Measurements from ENCODE around the gene CALHM1.
"Not testable (repeated sequence)": the region's sequence is repeated elsewhere in the genome, so short reads cannot be mapped to it uniquely, and the experiment has no call there.

The CALHM1 gene

DNA sequence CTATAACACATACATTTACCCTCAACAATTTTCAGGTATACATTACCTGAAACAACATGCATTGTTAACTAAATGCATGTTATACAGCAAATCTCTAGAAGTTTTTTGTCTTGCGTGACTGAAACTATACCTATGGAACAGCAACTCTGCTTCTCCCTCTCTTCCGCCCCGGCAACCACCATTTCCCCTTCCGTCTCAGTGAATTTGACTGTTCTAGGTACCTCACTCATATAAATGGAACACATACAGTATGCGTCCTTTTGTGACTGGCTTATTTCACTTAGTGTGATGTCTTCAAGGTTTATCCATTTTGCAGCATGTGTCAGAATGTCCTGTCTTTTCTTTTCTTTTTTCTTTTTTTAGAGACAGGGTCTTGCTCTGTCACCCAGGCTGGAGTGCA is 29.1 kb downstream of the CALHM1 start:
- TF ChIP-seq, protein P1, sequence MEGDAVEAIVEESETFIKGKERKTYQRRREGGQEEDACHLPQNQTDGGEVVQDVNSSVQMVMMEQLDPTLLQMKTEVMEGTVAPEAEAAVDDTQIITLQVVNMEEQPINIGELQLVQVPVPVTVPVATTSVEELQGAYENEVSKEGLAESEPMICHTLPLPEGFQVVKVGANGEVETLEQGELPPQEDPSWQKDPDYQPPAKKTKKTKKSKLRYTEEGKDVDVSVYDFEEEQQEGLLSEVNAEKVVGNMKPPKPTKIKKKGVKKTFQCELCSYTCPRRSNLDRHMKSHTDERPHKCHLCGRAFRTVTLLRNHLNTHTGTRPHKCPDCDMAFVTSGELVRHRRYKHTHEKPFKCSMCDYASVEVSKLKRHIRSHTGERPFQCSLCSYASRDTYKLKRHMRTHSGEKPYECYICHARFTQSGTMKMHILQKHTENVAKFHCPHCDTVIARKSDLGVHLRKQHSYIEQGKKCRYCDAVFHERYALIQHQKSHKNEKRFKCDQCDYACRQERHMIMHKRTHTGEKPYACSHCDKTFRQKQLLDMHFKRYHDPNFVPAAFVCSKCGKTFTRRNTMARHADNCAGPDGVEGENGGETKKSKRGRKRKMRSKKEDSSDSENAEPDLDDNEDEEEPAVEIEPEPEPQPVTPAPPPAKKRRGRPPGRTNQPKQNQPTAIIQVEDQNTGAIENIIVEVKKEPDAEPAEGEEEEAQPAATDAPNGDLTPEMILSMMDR (IDR thresholded peaks at IDR 0.05; ENCODE audit: low read depth, low read length, missing control alignments) = no peak
- DNase-seq (ENCODE audit: low read depth) = no peak
- H3K4me3 ChIP-seq (ENCODE audit: low read depth, low read length) = no peak overlapping the region

DNA sequence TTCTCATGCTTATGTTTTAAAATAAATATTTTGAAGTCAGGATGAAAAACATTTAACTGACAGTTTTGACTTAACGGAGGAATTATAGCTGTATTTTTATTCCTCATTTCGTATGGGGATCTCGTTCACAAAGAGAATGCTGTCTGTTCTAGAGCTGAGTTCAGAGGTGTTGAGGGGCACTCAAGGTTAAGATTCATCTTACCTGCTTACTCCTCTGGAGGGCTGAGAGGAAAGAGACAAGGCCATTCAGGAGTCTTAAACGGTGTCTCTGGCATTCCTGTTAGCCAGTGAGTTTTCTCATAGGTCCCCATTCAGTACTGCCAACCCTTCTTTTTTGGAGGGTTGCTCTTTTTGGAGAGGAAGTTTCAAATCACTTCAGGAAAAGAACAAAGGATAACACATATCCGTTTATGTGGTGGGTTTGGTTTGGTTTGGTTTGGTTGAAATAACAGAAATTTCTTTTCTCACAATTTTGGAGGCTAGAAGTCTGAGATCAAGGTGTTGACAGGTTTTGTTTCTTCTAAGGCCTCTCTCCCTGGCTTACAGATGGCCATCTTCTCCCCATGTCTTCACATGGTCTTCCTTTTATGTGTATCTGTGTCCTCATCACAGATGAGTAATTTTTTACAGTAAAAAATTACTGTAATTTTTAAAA is 29.6 kb downstream of the CALHM1 start:
- no peak overlapping the region for H3K4me3 ChIP-seq (ENCODE audit: low read depth, low read length)
- no peak for DNase-seq (ENCODE audit: low read depth)
- TF ChIP-seq, protein P1 (IDR thresholded peaks at IDR 0.05; ENCODE audit: low read depth, low read length, missing control alignments) = no peak

DNA sequence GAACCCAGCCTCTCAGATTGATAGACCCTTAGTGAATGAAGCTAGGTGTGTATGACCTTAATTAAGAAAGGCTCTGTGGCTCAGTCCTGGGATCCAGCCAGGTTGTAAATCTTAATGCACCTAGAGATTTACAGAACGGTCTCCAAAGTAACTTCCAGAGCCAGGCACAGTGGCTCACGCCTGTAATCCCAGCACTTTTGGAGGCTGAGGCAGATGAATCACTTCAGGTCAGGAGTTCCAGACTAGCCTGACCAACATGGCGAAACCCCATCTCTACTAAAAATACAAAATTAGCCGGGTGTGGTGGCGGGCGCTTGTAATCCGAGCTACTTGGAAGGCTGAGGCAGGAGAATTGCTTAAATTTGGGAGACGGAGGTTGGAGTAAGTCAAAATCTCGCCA is 30.8 kb downstream of the CALHM1 start:
- no peak overlapping the region for H3K4me3 ChIP-seq (ENCODE audit: low read depth, low read length)
- TF ChIP-seq, protein P1 (IDR thresholded peaks at IDR 0.05; ENCODE audit: low read depth, low read length, missing control alignments) = no peak
- DNase-seq (ENCODE audit: low read depth) = no peak

DNA sequence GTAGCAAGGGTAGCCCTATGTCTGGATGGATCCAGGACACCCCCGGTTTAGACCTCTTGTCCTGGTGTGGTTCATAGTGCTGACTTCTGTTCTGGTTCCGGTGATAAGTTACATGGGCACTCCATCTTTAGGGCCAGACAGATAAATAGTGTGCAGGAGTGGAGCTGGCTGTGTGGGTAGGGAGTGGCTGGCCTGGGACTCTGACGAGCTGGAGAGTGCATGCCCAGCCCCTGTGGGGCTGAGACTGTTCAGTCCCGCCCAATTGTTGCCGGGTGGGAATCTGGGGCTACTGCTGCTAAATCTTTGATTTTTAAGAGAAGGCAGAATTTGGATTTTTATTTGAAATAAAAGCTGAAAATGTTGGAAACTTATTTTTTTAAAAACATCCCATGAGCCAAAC is 35.0 kb downstream of the CALHM1 start:
- TF ChIP-seq, protein P1 (IDR thresholded peaks at IDR 0.05; ENCODE audit: low read depth, low read length, missing control alignments) = no peak
- H3K4me3 ChIP-seq (ENCODE audit: low read depth, low read length) = no peak overlapping the region
- no peak for DNase-seq (ENCODE audit: low read depth)

DNA sequence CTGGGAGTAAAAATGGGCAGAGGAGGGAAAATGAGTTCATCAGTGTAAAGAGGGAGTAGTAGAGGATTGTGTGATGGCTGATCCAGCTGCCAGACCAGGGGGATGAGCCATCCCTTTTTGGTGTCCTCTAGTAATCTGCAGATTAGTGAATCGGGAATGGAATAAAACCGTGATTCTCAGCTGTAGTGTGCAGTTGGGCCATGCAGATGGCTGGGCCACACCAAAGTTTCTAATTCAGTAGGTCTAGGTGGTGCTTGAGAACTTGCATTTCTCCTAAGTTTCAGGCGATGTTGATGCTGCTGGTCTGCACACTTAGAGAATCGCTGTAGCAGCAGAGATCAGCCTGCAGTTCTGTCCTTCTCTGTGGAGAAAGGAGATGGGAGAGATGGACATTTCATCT is 39.6 kb downstream of the CALHM1 start:
- no peak overlapping the region for H3K4me3 ChIP-seq (ENCODE audit: low read depth, low read length)
- TF ChIP-seq, protein P1 (IDR thresholded peaks at IDR 0.05; ENCODE audit: low read depth, low read length, missing control alignments) = no peak
- no peak for DNase-seq (ENCODE audit: low read depth)

DNA sequence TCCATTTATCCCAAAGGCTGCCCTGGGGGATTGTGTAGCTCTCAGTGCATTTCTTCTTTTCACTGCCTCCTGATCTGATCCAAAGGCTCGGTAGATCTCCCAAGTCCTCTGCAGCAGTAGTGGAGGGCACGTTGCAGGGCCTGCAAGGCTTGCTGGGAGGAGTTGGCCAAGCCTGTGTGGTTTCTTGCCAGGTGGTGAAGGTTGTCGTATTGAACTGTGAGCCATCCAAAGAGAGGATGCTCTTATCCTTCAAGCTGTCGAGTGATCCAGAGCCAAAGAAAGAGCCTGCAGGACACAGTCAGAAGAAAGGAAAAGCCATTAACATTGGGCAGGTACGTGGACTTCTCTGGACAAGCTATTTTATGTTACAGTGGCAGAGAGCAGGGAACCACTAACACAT is 41.1 kb downstream of the CALHM1 start:
- TF ChIP-seq, protein P1 (IDR thresholded peaks at IDR 0.05; ENCODE audit: low read depth, low read length, missing control alignments) = no peak
- H3K4me3 ChIP-seq (ENCODE audit: low read depth, low read length) = no peak overlapping the region
- no peak for DNase-seq (ENCODE audit: low read depth)

DNA sequence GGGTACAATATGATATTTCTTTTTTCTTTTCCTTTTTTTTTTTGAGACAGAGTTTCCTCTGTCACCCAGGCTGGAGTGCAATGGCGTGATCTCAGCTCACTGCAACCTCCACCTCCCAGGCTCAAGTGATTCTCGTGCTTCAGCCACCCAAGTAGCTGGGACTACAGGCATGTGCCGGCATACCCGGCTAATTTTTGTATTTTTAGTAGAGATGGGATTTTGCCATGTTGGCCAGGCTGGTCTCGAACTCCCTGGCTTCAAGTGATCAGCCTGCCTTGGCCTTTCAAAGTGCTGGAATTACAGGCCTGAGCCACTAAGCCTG is 41.6 kb downstream of the CALHM1 start:
- not testable (repeated sequence) for DNase-seq (ENCODE audit: low read depth); H3K4me3 ChIP-seq (ENCODE audit: low read depth, low read length)
